HG03066 (cell line): Measurements from ENCODE around the gene SLC38A3.
"Not testable (repeated sequence)": the region's sequence is repeated elsewhere in the genome, so short reads cannot be mapped to it uniquely, and the experiment has no call there.

Experiments used
- ATAC-seq: cut with Tn5 transposase; IDR thresholded peaks from one replicate; pipeline ENCODE4 v1.9.1; 2021; ENCODE audit warnings: low read depth; ENCODE audit not compliant: unreplicated experiment

SLC38A3 gene

DNA sequence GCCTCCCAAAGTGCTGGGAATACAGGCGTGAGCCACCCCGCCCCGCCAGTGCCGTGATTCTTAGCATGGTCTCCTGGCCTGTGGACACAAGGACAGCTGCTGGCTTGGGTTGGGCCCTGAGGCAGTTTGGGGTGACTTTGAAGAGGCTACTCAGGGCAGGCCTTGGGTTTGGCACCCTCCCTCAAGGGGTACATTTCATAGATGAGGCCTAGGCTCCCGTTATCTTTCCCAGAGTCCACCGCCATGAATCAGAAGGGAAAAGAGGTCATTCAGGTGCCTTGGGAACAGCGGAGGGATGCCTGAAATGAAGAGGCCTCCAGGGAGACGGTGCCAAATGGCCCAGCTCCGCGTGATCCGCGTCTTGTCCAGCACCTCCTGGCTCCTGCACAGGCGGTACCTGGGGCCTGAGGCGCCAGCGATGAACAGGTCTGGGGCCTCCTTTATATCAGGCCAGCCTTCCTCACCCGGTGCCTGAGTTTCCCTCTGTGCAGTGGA is 40.2 kb downstream of the SLC38A3 start:
- no peak for ATAC-seq

DNA sequence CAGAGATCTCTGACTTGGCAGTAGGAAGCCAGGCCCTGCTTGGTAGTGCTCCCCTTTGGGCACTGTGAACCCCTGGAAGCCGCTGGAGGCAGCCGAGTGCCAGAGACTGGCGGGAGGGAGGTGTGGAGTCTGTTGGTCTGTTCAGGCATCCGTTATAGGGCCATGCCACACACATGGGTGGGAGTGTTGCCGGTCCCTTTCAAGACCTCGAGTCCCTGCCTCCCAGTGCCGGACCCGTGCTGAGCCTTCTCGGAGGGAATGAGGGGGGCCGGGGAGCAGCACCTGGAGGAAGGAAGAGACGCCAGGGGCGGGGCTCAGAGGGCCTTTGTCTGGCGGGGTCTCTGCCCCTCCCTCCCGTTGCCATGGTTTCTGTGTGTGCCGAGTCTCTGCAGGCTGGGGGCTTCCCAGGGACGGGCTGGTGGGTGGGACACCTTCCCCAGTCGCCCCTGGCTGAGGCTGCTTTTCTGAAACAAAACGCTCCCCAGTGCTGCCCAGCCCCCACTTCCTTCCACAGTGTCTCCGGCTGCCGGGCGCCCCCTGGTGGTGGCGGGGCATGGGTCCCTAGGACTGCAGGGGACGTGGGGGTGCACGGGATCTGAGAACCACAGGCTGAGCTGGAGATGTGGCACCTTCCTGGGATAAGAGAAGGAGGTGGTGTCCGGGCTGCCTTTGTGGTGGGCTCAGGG is 40.9 kb downstream of the SLC38A3 start:
- ATAC-seq, result peak; percentile 62

DNA sequence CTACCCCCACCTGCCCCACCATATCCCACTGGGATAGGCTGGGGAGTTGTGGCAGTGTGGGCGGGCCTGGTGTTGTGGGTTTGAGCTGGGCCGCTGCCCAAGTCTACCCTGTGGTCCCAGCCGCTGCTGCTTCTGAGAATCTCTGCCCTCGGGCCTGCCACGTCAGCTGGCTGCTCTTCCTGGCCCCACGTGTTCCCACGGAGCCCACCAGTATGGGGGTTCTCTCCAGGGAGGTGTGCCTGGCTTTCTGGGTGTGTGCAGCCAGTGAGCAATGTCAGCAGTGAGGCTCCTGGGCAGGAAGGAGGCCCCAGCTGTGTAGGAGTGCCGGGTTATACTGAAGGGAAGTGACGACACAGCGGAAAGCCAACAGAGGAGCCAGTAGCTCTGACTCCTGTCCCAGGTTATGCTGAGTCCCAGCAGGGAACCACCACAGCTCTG is 41.5 kb downstream of the SLC38A3 start:
- peak; percentile 62 for ATAC-seq

- no peak for ATAC-seq
Measured at GRCh38 chr3:50248387-50248786, 43.3 kb downstream of the SLC38A3 start.

- no peak for ATAC-seq
Measured at GRCh38 chr3:50249457-50249856, 44.4 kb downstream of the SLC38A3 start.

- no peak for ATAC-seq
Measured at GRCh38 chr3:50250514-50250913, 45.4 kb downstream of the SLC38A3 start.

DNA sequence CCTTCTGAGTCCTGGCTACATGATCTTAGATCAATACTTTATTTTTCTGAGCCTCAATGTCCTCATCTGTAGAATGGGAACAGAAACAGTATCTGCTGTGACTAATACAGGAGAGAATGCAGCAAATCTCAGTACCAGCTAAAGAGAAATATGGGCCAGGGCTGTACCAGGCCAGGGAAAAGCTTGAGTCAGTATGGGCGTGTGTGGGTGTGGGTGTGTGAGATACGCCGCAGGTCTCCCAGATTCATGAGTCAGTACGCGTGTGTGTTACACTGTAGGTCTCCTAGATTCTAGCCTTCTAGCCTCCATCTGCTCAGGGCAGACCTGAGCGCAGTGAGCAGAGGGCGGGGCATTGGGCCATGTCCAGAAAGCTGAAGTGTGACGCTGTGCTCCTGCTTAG is 46.1 kb downstream of the SLC38A3 start:
- no peak for ATAC-seq

DNA sequence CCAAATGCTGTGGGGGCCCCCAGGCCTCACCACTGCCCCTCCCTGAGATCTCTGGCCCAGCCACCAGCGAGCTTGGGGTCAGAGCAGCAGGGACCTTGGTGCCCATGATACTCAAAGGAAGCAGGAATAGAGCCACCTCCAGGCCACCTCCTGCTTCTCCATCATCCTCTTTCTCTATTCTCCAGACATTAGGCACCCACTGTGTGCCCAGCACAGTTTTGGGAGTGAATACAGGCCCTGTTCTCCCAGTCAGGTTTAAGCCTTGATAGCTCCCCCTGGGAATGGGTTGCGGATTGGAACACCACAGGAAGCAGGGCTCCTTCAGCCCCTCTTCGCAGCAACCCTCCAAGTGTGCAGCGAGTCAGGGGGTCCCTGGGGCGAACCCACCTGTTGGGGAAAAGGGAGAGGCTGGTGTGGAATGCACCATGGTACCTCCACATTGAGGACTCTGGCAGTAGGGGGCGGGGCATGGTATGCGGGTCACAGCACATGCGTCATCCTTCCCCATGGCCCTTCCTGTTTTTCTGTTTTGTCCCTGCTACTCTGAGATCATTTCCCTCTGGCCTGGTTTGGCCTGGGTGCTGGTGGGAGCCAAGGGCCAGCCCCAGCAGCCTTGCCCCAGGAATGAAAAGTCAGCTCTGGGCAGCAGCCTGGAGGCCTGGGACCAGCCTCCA is 49.6 kb downstream of the SLC38A3 start:
- no peak for ATAC-seq

- ATAC-seq, result no peak
Measured at GRCh38 chr3:50255251-50255615, 50.2 kb downstream of the SLC38A3 start.

DNA sequence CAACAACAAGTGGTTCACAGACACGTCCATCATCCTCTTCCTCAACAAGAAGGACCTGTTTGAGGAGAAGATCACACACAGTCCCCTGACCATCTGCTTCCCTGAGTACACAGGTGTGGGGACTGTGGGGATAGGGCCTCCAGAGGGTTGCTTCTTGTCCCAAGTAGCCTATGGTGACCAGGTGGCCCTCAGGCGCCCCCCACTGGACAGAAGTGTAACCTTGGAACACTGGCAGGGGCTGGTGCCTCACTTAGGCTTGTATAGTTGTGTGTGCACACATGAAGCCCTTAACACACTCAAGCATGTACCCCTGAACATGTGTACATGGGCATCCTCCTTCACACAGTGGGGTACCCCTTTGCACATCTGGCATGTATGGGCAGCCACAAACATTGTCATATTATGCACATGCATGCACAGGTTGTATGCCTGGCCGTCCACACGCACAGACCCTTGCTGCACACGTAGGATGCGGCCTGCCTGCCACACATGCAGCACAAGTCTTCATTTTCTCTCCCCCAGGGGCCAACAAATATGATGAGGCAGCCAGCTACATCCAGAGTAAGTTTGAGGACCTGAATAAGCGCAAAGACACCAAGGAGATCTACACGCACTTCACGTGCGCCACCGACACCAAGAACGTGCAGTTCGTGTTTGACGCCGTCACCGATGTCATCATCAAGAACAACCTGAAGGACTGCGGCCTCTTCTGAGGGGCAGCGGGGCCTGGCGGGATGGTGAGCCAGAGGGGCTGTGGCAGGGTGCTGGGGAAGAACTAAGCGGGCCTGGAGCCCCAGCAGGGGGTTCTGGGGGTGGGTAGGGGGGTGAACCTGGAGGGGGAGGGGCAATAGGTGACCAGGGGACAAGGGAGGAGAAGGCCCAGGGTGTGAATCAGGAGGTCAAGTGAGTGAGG is 52.2 kb downstream of the SLC38A3 start:
- ATAC-seq, result no peak

- ATAC-seq, result no peak
Measured at GRCh38 chr3:50258029-50258680, 53.1 kb downstream of the SLC38A3 start.

DNA sequence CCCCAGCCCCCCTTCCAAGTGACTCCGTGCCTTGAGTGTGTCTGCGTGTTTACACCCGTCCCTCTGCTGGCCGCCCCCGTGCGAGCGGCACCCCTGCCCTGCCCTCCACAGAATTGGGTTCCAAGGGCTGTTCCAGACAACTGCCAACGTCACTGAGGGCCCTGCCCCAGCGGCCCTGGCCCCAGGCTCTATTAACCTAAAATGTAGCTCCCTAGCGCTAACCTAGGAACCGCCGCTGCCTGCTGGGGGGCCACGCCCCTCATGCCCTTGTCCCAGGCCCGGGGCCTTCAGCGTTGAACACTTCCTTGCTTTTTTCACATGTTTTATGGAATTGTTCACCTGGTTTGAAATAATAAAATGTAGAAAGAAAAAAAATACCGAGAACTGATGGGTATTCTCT is 53.9 kb downstream of the SLC38A3 start:
- no peak for ATAC-seq

DNA sequence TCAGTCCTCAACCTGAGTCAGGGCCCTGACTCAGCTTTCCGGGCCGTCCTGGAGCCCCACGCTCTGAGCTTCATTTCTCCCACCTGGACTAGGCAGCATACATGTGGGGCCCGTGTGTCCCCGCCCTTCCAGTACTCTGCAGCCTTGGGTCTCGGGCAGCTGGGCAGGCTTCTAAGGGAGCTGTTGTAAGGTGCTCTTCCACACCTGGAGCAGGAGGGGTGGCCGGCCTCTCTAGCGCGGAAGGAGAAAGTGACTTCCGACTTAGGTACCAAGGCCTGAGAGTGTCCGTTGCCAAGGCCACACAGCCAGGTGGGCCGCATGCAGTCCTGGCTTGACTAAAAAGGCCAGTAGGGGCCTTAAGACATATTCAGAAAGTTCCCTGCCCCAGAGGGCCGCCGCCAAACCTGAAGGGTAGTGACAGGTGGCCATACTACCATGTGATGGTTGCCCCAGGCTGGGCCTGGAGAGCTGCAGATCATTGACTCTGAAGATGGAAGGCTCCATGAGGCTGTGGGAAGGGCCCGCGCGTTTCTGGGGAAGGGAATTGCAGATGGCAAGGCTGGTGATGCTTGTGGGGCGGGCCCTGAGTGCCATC is 54.5 kb downstream of the SLC38A3 start:
- ATAC-seq, result peak; percentile 11

- ATAC-seq, result peak; percentile 86
Measured at GRCh38 chr3:50260027-50260941, 55.2 kb downstream of the SLC38A3 start.

- no peak for ATAC-seq
Measured at GRCh38 chr3:50260942-50261441, 55.9 kb downstream of the SLC38A3 start.

- ATAC-seq, result no peak
Measured at GRCh38 chr3:50261505-50261904, 56.4 kb downstream of the SLC38A3 start.

GRCh38 chr3:50262200-50262599 is 57.1 kb downstream of the SLC38A3 start:
- ATAC-seq, result not testable (repeated sequence)

GRCh38 chr3:50262778-50263177 is 57.7 kb downstream of the SLC38A3 start:
- ATAC-seq, result no peak
